Stimulated activated CD8-positive, alpha-beta memory T cell treated with anti-CD3 and anti-CD28 coated beads, Interleukin-15, amount 100 ng/mL, for 48 hours (primary cell): ENCODE results near the gene KRT1.
"Not testable (repeated sequence)": the region's sequence is repeated elsewhere in the genome, so short reads cannot be mapped to it uniquely, and the experiment has no call there.

Experiments used
- DNase-seq, 2 donors: peaks; one replicate each; pipeline ENCODE4 v3.0.0-alpha.2; 2020; ENCODE audit warnings: low read depth in 2 of 2

KRT1 gene

GRCh38 chr12:52682381-52682660 is 2.1 kb upstream of the KRT1 start:
- no peak for DNase-seq

- no peak for DNase-seq
These were observed 1.5 kb upstream of the KRT1 start for GRCh38 chr12:52681526-52682380.

GRCh38 chr12:52679875-52680274 is 332 bp downstream of the KRT1 start:
- DNase-seq = no peak

- DNase-seq = no peak
These were observed 2.5 kb downstream of the KRT1 start for GRCh38 chr12:52677671-52678070.

GRCh38 chr12:52677126-52677525 is 3.1 kb downstream of the KRT1 start:
- DNase-seq = no peak

GRCh38 chr12:52676163-52676562 is 4.0 kb downstream of the KRT1 start:
- DNase-seq = no peak

GRCh38 chr12:52675301-52675701 is 4.9 kb downstream of the KRT1 start:
- DNase-seq = no peak

- DNase-seq = no peak
These were observed 5.8 kb downstream of the KRT1 start for GRCh38 chr12:52674433-52674775.

- DNase-seq = no peak
These were observed 6.3 kb downstream of the KRT1 start for GRCh38 chr12:52673713-52674432.

GRCh38 chr12:52673217-52673616 is 7.0 kb downstream of the KRT1 start:
- no peak for DNase-seq

GRCh38 chr12:52672321-52672933 is 7.8 kb downstream of the KRT1 start:
- DNase-seq = no peak

GRCh38 chr12:52670961-52671360 is 9.2 kb downstream of the KRT1 start:
- no peak for DNase-seq

GRCh38 chr12:52670506-52670905 is 9.7 kb downstream of the KRT1 start:
- DNase-seq = no peak

- DNase-seq = not testable (repeated sequence)
These were observed 10.3 kb downstream of the KRT1 start for GRCh38 chr12:52669941-52670340.

- no peak for DNase-seq
These were observed 10.8 kb downstream of the KRT1 start for GRCh38 chr12:52669426-52669825.

- DNase-seq = no peak
These were observed 12.3 kb downstream of the KRT1 start for GRCh38 chr12:52667931-52668330.

- no peak for DNase-seq
These were observed 12.7 kb downstream of the KRT1 start for GRCh38 chr12:52667509-52667908.

GRCh38 chr12:52666471-52666870 is 13.7 kb downstream of the KRT1 start:
- DNase-seq = no peak

- no peak for DNase-seq
These were observed 16.8 kb downstream of the KRT1 start for GRCh38 chr12:52663420-52663819.

- no peak for DNase-seq
These were observed 17.3 kb downstream of the KRT1 start for GRCh38 chr12:52662918-52663229.

GRCh38 chr12:52662093-52662917 is 17.9 kb downstream of the KRT1 start:
- DNase-seq = no peak

GRCh38 chr12:52661668-52662067 is 18.5 kb downstream of the KRT1 start:
- no peak for DNase-seq
